Caki2 (cell line): ENCODE data around the gene CEP128. TPM values are rescaled to one million over a fixed set of nuclear protein-coding genes. Genes with fewer than 3 reads are reported as not detected.
"Not testable (repeated sequence)": the region's sequence is repeated elsewhere in the genome, so short reads cannot be mapped to it uniquely, and the experiment has no call there.

Experiments
- DNase-seq: peaks from one replicate; pipeline ENCODE4 v3.0.0-alpha.2; 2015; ENCODE audit warnings: low read depth
- in situ Hi-C: cut with HindIII; loops from 2 replicates; pipeline ENCODE4 v1.10.0; 2016; ENCODE audit warnings: low sequenced_read_pairs, low pct_unique_long_range_greater_than_20kb, mixed read lengths
- total RNA-seq: library from RNA; depleted of rRNA; stranded (reverse); fragments of >200 nt; shearing (Covaris generic); gene quantifications from 2 replicates; pipeline ENCODE4 v1.2.3, GENCODE V29; 2014; ENCODE audit warnings: low replicate concordance

Gene CEP128
- total RNA-seq, 1 experiment from 2014 or later, result 3.6 TPM

DNA sequence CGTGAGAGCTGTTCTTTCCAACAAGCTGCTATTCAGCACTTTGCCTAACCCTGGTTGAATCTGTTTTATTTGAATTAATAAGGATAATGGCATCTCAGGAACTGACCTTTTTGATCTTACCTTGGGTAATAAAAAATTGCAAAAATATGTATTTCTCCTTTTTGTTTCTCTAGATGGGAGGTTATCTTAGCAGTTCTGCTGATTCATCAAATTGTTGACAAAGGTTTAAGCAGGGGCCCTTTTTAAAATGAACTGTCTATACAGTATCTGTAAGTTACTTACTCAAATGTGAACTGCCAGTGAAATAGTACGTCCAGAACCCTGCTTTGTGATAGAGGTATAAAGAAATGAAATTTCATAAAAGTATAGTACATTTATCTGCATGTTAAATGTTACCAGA is 14.6 kb upstream of the CEP128 start:
- in situ Hi-C loops, result no loop called here
- DNase-seq, result no peak

- in situ Hi-C loops, result no loop called here
- no peak for DNase-seq
These were observed 13.9 kb upstream of the CEP128 start, which contains the start of gene TSHR for GRCh38 chr14:80955416-80955941. Gene TSHR, plus strand, starts transcription at chr14:80955621. Its CDS starts 60 bp downstream, at chr14:80955681.

DNA sequence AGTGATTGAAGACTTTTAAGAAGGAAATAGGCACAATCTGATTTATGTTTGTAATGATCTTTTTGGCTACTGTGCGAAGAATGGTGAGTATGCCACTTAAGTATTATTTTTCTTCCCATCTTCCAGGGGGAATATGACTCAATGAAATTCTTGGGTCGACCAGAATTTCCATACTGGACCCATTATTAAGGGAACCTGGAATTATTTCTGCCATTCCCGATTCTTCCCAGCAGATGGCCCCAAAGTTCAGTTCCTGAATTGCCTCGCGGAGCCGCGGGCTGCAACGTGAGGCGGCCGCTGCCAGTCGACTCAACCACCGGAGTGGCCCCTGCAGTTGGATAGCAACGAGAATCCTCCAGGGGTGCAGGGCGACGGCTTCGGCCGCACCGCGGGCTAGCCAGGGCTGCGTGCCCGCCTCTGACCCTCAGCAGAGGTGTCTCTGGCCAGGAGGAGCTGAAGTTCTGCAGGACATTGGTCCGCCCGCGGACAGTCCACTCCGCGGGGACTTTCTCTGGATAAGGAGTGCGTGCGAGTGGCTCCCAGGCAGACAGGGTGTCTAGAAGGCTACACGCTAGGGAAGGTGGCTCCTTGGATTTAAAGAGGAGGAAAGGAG is 13.3 kb upstream of the CEP128 start:
- DNase-seq, result peak; percentile 46
- in situ Hi-C loops, result no loop called here

DNA sequence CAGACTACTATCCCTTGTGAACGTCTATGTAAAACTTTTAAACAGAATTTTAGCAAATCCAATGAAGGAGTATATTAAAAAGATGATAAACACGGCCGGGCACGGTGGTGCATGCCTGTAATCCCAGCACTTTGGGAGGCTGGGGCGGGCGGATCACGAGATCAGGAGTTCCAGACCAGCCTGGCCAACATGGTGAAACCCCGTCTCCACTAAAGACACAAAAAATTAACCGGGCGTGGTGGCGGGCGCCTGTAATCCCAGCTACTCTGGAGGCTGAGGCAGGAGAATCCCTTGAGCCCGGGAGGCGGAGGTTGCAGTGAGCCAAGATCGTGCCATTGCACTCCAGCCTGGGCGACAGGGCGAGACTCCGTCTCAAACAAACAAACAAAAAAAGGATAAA is 11.7 kb upstream of the CEP128 start:
- DNase-seq, in situ Hi-C loops: not testable (repeated sequence)

DNA sequence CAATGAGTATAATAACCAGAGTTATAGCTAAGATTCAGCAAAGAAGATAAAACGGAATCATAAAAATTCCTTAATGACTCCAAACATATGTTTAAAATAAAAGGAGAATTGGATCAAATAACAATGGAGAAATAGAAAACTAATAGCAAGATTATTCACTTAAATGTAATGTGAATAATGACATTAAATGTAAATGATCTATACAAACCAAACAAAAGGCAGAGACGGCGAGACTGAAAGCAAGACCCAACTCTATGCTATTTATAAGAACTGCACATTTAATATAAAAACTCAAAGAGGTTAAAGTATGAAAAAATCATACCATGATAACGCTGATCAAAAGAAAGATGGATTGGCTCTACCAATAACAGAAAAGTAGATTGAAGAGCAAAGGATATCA is 10.0 kb upstream of the CEP128 start:
- in situ Hi-C loops, result no loop called here

DNA sequence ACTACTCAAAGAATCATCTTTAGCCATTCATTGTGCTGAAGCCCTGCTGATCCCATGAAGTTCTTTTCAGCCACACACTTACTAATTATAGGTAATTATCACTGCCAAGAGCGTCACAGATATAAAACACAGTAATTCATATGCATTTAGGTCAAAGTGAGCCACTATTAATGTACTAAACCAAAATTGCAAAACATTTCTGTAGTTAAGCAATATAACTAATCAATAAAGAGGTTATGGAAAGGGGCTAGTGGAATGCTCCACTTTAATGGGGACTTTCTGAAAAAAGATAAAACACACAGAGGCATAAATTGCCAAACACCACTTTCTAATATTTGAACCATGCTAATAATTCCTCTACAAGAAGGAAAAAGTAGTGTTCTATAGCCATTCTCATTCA is 6.8 kb upstream of the CEP128 start:
- in situ Hi-C loops, result no loop called here
- no peak for DNase-seq

More for the DNA sequence above, 10.0 kb upstream of the CEP128 start:
- no peak for DNase-seq

- DNase-seq, result no peak
- in situ Hi-C loops, result no loop called here
These were observed 5.3 kb upstream of the CEP128 start for GRCh38 chr14:80946797-80947196.

GRCh38 chr14:80946187-80946586 is 4.6 kb upstream of the CEP128 start:
- no peak for DNase-seq
- in situ Hi-C loops, result no loop called here

DNA sequence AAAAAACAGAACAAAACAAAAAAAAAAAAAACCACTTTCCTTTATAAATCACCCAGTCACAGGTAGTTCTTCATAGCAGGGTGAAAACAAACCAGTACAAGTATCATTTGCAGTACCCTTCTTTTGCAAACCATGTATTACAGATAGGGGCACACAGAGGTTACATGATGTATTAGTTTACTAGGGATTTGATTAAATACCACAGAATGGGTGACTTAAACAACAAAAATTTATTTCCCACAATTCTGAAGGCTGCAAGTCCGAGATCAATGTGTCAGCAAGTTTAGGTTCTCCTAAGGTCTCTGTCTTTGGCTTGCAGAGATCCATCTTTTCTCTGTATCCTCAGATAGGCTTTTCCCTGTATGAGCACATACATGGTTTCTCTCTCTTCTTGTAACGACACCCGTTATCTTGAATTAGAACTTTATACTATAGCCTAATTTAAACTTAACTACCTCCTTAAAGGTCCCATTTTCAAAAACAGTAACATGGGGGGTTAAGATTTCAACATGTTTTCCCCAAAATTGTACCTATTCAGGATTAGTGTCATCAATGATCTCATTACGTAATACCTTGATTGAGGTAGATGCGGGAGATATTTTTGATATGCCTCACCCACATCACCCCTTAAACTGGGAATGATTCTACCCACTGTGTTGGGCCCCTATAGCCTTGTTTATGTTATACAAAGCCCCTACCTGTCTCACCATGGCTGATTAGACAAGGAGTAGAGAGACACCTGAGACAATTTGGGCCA is 3.5 kb upstream of the CEP128 start:
- in situ Hi-C loops, result no loop called here
- DNase-seq, result no peak

DNA sequence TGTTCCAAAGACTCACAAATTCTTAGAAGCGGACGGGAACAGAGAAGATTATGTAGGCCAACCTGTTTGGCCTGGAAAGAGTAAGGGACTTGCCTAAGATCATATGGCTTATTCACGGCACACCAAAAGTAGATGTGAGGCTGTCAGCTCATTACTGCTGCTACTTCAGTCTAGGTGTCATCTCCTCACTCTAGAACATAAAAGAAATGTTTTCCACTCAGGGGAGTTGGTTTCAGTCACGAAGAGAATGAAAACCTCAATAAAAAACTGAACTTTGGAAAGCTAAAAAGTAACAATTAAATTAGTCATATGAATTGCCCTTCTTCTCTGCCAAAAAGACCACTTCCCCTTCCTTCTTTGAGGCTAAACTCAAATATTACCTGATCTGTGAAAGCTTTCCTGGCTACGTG is 658 bp upstream of the CEP128 start:
- in situ Hi-C loops, result no loop called here

GRCh38 chr14:80940146-80940545 is 1.4 kb downstream of the CEP128 start:
- in situ Hi-C loops, result no loop called here
- no peak for DNase-seq

More for the DNA sequence above, 658 bp upstream of the CEP128 start:
- DNase-seq, result no peak

DNA sequence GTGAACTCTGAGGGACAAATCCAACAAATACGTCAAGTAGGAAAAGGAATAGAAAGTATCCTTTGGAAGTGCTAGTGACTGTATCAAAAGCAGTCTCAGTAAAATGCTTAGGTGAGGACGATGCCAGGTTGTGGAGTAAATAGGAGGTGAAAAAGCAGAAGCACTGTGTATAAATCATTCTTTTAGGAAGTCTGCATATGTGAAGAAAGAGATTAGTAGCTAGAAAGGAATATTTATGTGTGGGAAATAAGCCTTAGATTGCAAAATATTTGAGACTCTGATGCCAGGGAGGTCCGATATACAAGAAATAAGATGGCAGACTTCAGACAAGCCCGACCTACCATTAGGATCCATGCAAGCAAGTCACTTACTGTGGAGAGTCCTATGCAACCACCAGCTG is 7.9 kb downstream of the CEP128 start:
- no peak for DNase-seq
- in situ Hi-C loops, result no loop called here

DNA sequence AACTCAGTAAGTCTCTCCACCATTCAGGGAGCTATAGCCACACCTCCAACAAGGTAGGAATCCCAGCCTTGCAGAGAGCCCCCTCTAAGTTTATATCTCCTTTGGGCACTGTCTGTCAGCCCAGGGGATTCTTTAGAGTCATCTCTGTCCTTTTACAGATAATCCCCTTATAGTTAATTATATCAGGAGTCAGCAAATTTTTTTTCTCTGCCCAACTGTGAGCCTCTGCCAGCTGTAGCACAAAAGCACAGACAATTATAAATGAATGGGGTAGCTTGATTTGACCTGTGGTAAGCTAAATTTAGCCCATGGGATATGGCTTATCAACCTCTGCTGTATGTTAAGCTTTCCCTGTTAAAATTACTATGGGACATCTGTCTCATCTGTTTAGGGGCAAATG is 8.3 kb downstream of the CEP128 start:
- in situ Hi-C loops, result no loop called here
- no peak for DNase-seq

DNA sequence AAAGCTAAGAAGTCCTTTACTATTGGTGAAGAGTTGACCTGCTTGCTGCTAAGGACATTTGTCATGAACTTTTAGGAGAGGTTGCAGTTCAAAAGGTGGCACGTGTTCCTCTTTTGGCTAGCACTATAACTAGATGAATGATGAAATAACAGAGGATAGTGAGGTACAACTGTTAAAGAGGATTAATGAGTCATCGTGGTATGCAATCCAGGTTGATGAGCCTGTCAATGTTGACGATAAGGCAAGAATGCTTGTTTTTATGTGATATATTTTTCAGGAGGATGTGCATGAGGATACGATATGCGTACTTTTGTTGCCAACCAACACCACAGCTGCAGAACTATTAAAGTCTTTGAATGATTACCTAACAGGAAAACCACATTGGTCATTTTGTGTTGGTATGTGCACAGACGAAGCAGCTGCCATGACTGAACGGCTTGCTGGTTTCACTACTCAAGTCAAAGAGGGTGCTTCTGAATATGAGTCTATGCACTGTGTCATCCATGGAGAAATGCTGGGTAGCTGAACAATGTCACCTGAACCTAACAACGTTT is 10.6 kb downstream of the CEP128 start:
- in situ Hi-C loops, result no loop called here
- DNase-seq, result peak; percentile 81

DNA sequence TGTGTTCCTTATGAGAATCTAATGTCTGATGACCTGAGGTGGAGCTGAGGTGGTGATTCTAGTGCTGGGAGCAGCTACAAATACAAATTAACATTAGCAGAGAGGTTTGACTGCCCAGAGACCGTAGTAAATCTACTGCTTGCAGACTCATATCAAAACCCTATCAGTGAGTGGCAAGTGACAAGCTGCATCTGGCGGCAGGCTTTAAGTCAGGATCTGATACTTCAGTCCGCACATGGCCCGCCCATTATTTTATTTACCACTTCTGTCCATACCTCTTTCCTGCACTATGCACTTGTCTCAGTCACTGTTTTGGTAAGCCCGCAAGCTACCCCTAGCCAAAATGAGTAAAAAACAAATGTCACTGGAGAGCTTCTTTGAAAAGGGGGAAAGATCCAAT is 11.4 kb downstream of the CEP128 start:
- in situ Hi-C loops, result no loop called here
- DNase-seq, result no peak

- in situ Hi-C loops, result no loop called here
- DNase-seq, result no peak
These were observed 14.2 kb downstream of the CEP128 start for GRCh38 chr14:80927083-80927989.

- in situ Hi-C loops, result no loop called here
- DNase-seq, result no peak
These were observed 15.0 kb downstream of the CEP128 start for GRCh38 chr14:80926397-80927082.
